HG03342 (cell line): ENCODE results near the gene WWOX.

Experiments
- ATAC-seq: cut with Tn5 transposase; IDR thresholded peaks from one replicate; pipeline ENCODE4 v1.9.1; 2021; ENCODE audit warnings: mild to moderate bottlenecking, moderate library complexity; ENCODE audit not compliant: unreplicated experiment

The WWOX gene

GRCh38 chr16:79097166-79097565 is 997.7 kb downstream of the WWOX start:
- no peak for ATAC-seq

- ATAC-seq, result no peak
Measured at GRCh38 chr16:79097771-79098170, 998.3 kb downstream of the WWOX start.

DNA sequence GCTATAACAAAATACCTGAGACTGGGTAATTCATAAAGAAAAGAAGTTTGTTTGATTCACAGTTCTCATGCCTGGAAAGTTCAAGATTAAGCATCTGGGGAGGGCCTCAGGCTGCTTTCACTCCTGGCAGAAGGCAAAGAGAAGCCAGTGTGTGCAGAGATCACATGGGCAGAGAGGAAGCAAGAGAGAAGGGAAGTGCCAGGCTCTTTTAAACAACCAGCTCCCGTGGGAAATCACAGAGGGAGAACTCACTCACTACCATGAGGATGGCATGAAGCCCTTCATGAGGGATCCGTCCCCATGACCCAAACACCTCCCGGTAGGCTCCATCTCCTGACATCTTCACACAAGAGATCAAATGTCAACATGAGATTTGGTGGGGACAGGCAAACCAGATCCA is 999.5 kb downstream of the WWOX start:
- no peak for ATAC-seq

DNA sequence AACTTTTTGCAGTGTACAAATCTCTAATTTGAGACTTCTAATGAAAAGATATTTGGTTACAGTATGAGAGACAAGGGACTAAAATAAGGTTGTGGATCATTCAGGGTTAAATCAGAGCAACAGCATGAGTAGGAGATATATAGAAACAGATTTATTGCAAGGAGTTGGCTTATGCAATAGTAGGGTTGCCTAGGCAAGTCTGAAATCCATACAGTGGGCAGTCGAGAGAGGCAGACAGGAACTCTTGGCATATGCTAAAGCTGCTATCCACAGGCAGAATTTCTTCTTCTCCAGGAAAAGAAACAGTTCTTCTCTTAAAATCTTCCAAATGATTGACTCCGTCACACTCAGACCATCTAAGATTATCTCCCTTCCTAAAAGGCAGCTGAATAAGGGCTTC is 1000.3 kb downstream of the WWOX start:
- ATAC-seq, result no peak

DNA sequence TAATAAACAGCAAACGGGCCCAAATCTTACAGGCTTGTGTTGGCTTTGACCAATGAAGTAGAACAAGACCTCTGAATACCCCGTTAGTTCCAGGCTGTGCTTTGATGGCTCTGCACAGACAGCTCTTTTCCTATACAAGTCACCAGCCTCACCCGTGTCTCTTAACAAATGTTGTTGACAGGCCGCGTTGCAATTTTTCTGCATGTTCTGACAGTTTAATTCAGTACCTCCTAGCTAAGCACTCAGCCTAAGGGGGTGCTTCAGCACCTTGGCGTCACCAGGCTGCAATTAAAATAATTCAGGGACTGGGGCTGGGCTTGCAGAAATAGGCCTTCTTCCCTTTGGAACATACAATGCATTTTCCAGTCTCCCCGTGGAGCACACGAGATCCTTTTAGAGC is 1001.0 kb downstream of the WWOX start:
- no peak for ATAC-seq

GRCh38 chr16:79101491-79101890 is 1002.0 kb downstream of the WWOX start:
- no peak for ATAC-seq

- no peak for ATAC-seq
Measured at GRCh38 chr16:79104567-79104966, 1005.1 kb downstream of the WWOX start.

DNA sequence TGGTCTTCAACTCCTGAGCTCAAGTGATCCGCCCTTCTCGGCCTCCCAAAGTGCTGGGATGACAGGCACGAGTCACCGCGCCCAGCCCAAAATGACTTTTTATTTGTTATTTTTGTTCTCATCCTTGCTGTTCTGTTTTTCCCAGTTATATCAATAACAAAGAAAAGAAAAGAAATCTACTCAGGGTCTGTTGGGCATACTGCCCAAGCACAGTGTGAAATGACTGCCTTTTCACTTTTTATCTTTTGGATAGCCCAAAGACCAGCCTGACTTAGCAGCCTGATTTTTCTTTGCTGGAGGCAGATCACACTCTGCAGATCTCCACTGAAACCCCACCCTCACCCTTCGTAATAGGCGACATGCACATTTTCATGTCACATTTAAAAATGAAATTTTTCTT is 1007.8 kb downstream of the WWOX start:
- no peak for ATAC-seq

GRCh38 chr16:79109771-79110170 is 1010.3 kb downstream of the WWOX start:
- ATAC-seq, result no peak

- ATAC-seq, result no peak
Measured at GRCh38 chr16:79110242-79110641, 1010.8 kb downstream of the WWOX start.

DNA sequence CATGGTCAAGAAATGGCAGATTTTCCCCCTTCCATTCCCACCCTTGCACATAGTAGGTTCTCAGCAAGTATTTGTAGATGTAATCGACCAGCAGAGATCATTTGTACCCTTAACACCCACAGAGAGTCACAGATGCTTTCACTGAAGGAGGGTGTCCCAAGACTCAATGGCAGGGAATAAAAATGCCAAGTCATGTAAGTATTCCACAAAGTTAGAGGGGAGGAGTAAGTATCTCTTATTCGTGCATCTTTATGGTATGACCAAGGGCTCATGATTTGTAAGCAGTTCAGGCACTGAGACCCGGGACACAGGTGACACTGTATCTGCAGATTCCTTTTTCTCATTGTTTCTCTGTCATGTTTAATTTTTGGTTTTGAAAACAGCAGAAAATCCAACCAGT is 1011.5 kb downstream of the WWOX start:
- ATAC-seq, result no peak

- no peak for ATAC-seq
Measured at GRCh38 chr16:79112462-79112861, 1013.0 kb downstream of the WWOX start.

- no peak for ATAC-seq
Measured at GRCh38 chr16:79113826-79114225, 1014.4 kb downstream of the WWOX start.

- ATAC-seq, result no peak
Measured at GRCh38 chr16:79114759-79115158, 1015.3 kb downstream of the WWOX start.

DNA sequence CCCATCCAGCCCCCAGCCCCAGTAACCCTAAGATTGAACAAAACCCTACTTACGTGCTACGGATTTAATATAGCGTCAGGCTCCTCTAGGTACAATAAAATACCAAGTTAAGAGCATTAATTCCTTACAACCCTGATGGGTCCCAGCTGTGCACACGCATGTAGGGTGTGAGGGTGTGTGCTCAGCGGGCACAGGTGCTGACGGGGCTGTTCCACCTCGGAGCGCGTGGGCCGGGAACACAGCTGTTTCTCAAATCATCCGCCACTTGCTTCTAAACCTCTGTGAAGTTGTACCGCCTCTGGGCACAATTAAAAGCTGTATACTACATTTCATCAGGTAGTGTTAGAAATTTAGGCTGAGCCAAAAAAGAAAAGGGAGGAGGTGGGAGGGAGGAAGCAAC is 1022.5 kb downstream of the WWOX start:
- no peak for ATAC-seq

DNA sequence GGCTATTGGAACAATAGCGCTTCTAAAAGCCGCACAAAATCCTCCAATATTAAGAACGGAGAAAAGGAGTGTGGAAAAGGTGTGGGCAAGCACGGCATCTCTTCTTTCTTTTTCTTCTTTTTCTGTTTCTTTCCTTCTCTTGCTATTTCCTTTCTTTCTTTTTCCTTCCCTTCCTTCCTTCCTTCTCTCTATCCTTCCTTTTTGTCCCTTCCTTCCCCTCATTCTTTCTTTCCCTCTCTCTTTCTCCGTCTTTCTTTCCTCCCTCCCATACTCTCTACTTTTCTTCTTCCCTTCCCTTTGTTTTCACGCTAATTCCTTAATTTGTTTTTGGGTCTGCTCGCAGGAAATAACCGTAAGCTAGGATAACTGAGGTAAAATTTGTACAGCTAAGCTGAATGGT is 1022.9 kb downstream of the WWOX start:
- no peak for ATAC-seq

GRCh38 chr16:79124016-79124756 is 1024.7 kb downstream of the WWOX start:
- ATAC-seq, result no peak

DNA sequence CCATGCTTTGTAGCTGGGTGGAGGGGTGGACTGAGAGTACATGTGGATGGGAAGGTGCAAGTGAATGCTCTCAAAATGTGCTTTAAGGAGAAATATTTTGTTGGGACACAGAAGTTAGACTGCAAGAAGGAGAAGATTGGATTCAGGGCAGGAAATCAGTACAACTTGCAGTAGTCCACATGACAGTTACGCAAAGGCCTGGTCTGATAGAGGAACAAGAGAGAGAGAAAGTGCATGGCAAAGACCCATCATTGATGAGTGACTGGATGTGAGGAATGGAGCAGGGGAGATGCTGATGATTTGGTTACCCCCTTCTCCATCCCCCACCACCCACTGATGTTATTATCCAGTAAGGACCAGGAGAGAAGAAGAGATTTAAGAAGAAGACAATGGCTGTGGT is 1028.3 kb downstream of the WWOX start:
- ATAC-seq, result no peak

GRCh38 chr16:79128706-79129105 is 1029.3 kb downstream of the WWOX start:
- ATAC-seq, result no peak

DNA sequence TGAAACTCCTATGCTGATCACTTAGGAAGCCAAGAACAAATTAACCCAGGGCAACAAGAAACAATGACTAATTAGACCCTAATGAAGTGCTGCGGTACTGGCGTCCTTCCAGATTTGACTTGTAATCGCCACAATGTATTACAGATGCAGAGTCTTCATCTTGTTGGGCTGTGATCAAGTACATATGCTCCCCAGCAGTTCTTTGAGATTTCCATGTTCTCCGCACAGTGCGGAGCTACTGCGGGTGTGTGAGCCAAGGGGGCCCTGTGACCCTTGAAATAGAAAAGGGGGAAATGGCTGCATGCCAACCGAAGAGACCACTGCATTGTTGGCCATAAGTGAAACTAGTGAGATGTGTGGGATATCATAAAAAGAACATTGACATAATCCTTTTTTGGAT is 1031.2 kb downstream of the WWOX start:
- ATAC-seq, result no peak

- ATAC-seq, result no peak
Measured at GRCh38 chr16:79131321-79132075, 1032.0 kb downstream of the WWOX start.

- no peak for ATAC-seq
Measured at GRCh38 chr16:79132701-79133100, 1033.2 kb downstream of the WWOX start.

DNA sequence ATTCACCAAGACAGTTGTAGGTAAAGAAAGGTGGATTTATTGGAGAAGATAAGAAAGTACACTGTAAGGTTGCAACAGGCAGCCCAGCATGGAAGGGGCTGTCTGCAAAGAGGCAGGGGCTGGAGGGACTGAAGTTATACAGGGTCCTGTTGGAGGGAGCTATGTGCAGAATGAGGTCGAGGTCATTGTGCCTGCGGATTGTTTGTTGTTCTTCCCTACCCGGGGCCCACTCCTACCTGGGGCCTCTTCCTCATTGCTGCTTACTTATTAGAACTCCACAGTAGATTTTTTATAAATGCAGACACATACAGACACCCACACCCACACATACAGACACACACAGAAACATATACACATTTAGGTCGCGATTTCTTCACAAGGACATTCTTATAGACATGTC is 1034.8 kb downstream of the WWOX start:
- ATAC-seq, result no peak
